SKM-1 treated with dmso at 0.1 percent for 144 hours (cell line): ENCODE results near the gene PRR16.
"Not testable (repeated sequence)": the region's sequence is repeated elsewhere in the genome, so short reads cannot be mapped to it uniquely, and the experiment has no call there.

Source experiments
- DNase-seq: peaks from one replicate; lab custom pipeline; 2025; ENCODE audit not compliant: unreplicated experiment; lab: John Stamatoyannopoulos, UW

Gene PRR16

DNA sequence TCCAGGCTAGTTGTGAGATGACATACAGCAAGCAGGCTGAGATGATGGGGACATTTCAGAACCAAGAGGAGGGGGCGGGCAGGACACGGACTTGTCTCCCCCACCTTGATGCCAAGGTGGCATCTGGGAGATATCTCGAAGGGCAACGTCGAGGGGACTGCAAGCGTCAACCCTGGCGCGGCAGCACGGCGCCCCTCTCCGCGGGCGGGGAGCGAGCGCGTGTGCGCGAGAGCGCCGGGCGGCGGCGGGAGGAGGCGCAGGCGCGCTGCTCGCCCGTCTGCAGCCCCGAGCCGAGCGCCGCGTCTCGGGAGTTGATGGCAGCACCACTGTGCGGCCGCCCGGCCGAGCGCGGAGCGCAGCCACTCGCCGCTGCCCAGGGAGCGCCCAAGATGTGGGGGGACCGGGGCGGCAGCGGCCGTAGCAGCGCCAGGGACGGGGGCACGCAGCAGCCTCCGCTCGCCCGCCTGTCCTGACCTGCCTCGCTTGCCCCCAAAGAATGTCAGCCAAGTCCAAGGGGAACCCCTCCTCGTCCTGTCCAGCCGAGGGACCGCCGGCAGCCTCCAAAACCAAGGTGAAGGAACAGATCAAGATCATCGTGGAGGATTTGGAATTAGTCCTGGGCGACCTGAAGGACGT, at the start of gene PRR16:
Gene PRR16 (plus strand): TSS at position 310 of the 636 bp plus-strand sequence.
- peak; percentile 10 for DNase-seq

GRCh38 chr5:120415985-120416384, 48.1 kb upstream of the PRR16 start:
- no peak for DNase-seq

- no peak for DNase-seq
Observed at GRCh38 chr5:120419127-120419526, 45.0 kb upstream of the PRR16 start.

- not testable (repeated sequence) for DNase-seq
Observed at GRCh38 chr5:120426633-120427275, 37.3 kb upstream of the PRR16 start.

DNA sequence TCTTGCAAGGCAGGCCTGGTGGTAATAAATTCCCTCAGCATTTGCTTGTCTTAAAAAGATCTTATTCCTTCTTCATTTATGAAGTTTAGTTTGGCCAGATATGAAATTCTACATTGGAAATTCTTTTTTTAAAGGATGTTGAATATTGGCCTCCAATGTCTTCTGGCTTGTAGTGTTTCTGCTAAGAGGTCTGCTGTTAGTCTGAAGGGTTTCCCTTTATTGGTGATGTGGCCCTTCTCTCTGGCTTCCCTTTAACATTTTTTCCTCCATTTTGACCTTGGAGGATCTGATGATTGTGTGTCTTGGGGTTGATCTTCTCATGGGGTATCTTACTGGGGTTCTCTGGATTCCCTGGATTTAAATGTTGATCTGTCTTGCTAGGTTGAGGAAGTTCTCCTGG, 33.5 kb upstream of the PRR16 start:
- DNase-seq: no peak

DNA sequence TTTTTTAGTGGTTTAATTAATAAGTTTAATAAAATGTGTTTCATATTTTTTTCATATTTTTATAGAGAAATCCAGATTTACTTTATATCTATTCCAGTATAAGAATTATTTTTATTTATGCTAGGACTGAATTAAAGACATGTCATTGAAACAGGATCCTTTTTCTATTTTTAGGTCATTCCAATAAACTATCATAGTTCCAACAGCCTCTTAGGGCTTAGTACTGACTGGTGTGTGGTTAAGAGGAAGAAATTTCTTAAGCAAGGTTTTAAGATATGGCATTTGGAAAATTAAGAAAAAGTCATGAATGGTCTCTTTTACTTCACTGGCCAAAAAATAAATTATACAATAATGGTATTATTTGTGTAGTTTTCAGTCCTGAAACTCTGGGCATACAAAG, 31.2 kb upstream of the PRR16 start:
- DNase-seq: no peak

GRCh38 chr5:120435129-120435528, 29.0 kb upstream of the PRR16 start:
- DNase-seq: no peak

DNA sequence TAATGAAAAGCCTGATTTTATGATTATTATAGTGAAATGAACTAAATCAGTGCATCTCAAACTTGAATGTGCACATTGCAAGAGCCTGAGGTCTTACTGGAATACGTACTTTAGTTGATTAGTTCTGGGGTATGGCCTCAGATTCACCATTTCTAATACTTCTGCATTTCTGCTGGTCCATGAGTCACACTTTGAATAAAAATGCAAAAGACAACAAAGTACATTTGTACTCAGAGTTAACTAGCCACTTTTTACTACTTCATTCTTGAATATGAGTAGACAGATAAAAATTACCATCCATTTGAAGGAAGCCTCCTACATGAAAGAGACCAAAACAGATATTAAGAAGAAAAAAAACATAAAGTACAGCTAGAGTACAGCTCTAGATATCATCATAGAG, 27.1 kb upstream of the PRR16 start:
- DNase-seq: no peak

DNA sequence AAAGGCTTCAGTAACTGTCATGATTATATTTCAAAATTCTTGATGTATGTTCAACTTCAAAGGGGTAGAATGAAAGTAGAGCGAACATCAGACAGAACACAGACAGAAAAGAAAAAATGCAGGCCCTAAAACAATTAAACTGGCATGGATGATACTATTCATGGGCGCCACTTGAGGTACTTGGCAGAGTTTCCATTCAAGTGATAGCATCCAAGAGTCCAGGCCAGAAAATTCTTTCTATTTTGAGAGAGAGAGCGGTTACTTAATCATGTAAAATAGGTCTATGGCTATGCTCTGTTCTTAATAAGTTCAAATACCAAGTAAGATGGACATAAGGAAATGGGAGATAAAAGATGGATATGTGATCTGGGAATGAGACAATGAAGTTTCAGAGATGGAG, 21.4 kb upstream of the PRR16 start:
- DNase-seq: no peak

GRCh38 chr5:120443607-120444006, 20.5 kb upstream of the PRR16 start:
- no peak for DNase-seq

- DNase-seq: no peak
Observed at GRCh38 chr5:120446068-120446492, 18.0 kb upstream of the PRR16 start.

- DNase-seq: no peak
Observed at GRCh38 chr5:120446901-120447300, 17.2 kb upstream of the PRR16 start.

- DNase-seq: no peak
Observed at GRCh38 chr5:120447706-120448239, 16.3 kb upstream of the PRR16 start.

DNA sequence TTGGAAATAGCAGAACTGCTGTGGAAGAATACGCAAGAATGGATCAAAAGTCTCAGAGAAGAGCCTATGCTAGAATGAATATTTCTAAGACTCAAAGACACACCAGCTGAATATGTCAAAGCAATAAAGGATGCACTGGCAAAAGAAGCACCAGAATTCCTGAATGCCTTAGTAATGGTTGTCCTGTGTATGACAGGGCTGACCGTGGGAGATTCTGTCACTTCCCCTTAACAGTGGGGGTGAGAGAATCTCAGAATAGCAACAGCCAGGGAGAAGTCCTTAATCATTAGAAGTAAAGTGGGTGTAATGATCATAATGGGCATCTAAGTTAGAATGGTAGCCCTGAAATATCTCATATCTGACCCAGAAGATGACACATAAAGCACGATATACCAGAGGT, 14.6 kb upstream of the PRR16 start:
- DNase-seq: no peak

DNA sequence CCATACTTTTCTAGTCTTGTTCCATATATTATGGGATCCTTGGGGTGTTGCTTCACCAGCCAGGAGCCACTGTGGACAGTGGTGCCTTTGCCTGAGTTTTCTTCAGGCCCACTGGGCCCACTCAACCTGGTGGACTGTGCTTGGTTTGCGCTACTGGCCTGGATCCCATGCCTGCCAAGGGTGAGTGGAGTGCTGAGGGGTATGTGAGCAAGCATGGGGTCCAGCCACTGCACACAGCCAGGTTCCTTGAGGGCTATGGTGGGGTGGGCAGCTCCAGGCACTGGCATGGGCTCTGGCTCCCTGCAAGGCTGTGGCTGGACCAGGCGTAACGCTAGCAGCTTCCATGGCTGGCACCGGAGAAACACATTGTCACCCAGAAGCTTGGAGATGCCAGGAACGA, 13.2 kb upstream of the PRR16 start:
- DNase-seq: no peak

DNA sequence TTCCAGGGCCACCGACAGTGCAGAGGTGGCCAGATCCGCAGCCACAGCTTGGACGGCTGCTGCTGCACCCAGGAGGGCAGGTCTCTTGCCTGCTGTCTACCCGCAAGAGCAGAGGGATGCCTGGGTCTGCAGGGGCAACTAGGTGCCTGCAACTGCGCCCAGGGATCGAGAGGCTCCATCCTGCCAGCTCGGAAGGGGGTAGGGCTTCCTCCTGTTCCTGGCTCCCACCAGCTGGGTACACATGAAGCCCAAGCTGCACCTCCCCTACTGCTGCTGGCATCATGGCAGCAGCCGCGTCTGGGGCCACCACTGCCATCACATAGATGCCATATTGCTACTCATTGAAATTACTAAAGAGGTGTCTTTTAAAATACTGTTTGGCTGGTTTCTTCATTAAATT, 12.7 kb upstream of the PRR16 start:
- DNase-seq: no peak

DNA sequence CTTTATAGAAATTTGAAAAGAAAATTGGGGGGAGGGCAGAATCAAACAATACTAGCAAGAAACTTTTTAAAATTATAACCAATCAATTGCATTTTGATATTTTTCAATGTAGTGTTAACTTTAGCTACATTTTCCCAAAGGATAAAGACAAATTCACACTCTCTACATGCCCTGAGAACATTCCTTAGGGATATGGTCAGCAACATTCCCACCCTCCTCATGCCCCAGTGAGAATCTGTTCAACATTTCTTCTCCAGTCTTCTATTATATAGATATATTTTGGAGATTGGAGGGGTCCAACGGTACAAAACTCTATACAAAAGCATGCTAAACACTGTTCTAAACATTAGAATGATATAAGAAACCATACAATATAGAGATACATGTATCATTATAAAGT, 11.6 kb upstream of the PRR16 start:
- no peak for DNase-seq

GRCh38 chr5:120454094-120454798, 9.9 kb upstream of the PRR16 start:
- DNase-seq: no peak

DNA sequence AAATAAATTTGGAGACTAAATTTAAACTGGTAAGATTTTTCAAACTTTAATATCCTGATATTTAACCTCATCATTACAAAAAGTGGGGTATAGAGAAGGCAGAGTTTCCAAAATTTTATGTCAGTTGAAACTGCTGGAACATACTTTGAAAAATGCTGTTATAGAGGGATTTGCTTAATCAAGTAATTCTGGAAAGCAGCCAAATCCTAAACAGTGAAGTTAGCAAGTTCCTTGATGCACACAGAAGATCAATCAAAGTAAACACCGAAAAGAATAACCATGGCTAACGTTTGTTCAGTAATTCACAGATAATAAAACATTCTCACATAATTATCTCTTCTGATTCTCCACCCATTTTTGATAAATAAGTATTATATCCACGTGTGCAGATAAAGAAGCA, 8.1 kb upstream of the PRR16 start:
- DNase-seq: no peak

GRCh38 chr5:120457839-120458507, 6.1 kb upstream of the PRR16 start:
- DNase-seq: peak; percentile 49

GRCh38 chr5:120458508-120458847, 5.6 kb upstream of the PRR16 start:
- not testable (repeated sequence) for DNase-seq

DNA sequence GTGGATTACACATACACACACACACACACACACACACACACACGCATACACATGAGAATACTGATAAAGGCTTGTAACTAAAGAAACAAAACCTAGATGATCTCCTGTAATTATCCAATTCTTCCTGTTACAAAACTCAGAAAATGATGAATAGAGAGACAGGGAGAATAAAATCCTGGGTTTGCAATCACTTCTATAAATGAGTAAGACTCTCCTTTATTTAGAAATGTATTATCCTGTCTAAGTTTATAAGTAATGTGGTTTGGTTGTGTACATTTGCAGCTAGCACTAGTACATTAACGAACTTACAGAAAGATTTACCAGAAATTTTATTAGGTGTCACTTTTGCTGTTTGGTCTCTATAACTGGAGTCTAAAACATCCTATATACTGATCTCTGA, 2.8 kb upstream of the PRR16 start:
- DNase-seq: no peak
